Left lung (tissue), 10 donors: ENCODE measurements around the gene MED17. TPM values are rescaled to one million over a fixed set of nuclear protein-coding genes. Genes with fewer than 3 reads are reported as not detected.

Experiments used
- ATAC-seq: fragments of 200-7000 bp; cut with Tn5 transposase; one replicate; pipeline ENCODE4 v1.9.1; 2020; ENCODE audit warnings: moderate library complexity
- DNase-seq, 4 donors: peaks; one replicate each; pipeline ENCODE4 v3.0.0-alpha.2; 2013 to 2020
- H3K27ac ChIP-seq, 2 donors: fragments of 200-600 bp; sonication (generic) in 1 of 2; one replicate each; pipeline versions ENCODE4 v1.5.0 to v1.8.0; 2020 to 2021
- H3K27me3 ChIP-seq, 2 donors: fragments of 200-600 bp; sonication (generic) in 1 of 2; one replicate each; pipeline versions ENCODE4 v1.5.0 to v1.8.0; 2020 to 2021
- H3K36me3 ChIP-seq, 2 donors: fragments of 200-600 bp; sonication (generic) in 1 of 2; one replicate each; pipeline versions ENCODE4 v1.5.0 to v1.8.0; 2020 to 2021
- H3K4me1 ChIP-seq, 2 donors: fragments of 200-600 bp; one replicate each; pipeline ENCODE4 v1.8.0; 2021
- H3K4me3 ChIP-seq, 2 donors: fragments of 200-600 bp; sonication (generic) in 1 of 2; one replicate each; pipeline versions ENCODE4 v1.5.0 to v1.8.0; 2020 to 2021; ENCODE audit warnings: mild to moderate bottlenecking in 1 of 2
- H3K9me3 ChIP-seq, 2 donors: fragments of 200-600 bp; sonication (generic) in 1 of 2; one replicate each; pipeline versions ENCODE4 v1.5.0 to v1.8.0; 2020 to 2021
- CTCF ChIP-seq, 2 donors: fragments of 200-600 bp; sonication (generic) in 1 of 2; IDR thresholded peaks; one replicate each; pipeline versions ENCODE4 v1.5.0 to v1.8.0; 2021; ENCODE audit warnings: antibody characterized with exemption in 2 of 2
- intact Hi-C, 2 donors: fragments of 100-400 bp; cut with DNase I; formaldehyde crosslinking; loops; one replicate each; pipeline versions ENCODE4 v1.11.2 to v1.14.2; 2022
- polyA plus RNA-seq, 6 donors: library from polyadenylated mRNA; unstranded; fragments of 120-200 nt; gene quantifications; one replicate each; pipeline ENCODE4 v1.2.1, GENCODE V29; 2013; ENCODE audit not compliant: insufficient read length in 6 of 6
- total RNA-seq, 2 donors: library from RNA; stranded (reverse); fragmentation: NEBNext Ultra II Directional; extraction: Animal tissue kit (Norgen Biotek cat#: 25700); gene quantifications; one replicate each; pipeline ENCODE4 v1.2.1, GENCODE V29; 2021
- donor health status: DM: no; HTN: yes; CAD: no.
- donor health status: DM: no; HTN: no; CAD: no.

MED17 gene
- total and polyA plus RNA-seq, 8 donors, result 26.3 to 46.0 (median 43.5) TPM

DNA sequence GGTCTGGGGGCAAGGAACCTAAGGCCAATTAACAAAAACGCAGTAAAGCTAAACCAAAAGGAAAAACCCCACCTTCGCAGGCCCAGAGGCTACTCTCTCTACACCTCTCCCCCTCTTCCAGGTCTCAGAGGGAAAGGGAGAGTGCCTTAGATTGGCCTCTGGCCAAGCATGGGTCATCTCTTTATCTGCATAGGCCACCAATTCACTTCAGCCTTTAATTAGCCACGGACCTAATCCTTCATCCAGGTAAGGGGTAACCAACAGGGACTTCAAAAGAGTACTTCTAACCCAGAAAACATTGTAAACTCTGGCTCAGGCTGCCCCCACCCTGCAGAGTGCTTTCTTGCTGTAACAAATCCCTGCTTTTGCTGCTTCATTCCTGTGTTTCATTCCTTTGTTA lies 56.9 kb downstream of the MED17 start:
- H3K36me3 ChIP-seq, result no peaks in the 10 kb centered on the region
- H3K4me1 ChIP-seq, result no peaks in the 10 kb centered on the region
- no peak overlapping the region for H3K4me3 ChIP-seq
- no peak overlapping the region for H3K27ac ChIP-seq
- DNase-seq (no peak), ATAC-seq (no peak)
- no peak for TF ChIP-seq CTCF (IDR thresholded peaks at IDR 0.05)
- intact Hi-C loops, result no loop called here
- H3K9me3 ChIP-seq, result no peaks in the 10 kb centered on the region
- no peaks in the 10 kb centered on the region for H3K27me3 ChIP-seq

GRCh38 chr11:93841446-93841845 lies 57.4 kb downstream of the MED17 start:
- H3K9me3 ChIP-seq, result no peaks in the 10 kb centered on the region
- ATAC-seq (no peak), DNase-seq (no peak)
- no peaks in the 10 kb centered on the region for H3K27me3 ChIP-seq
- intact Hi-C loops, result no loop called here
- no peaks in the 10 kb centered on the region for H3K36me3 ChIP-seq
- H3K4me3 ChIP-seq, result no peak overlapping the region
- no peaks in the 10 kb centered on the region for H3K4me1 ChIP-seq
- no peak for TF ChIP-seq CTCF (IDR thresholded peaks at IDR 0.05)
- no peak overlapping the region for H3K27ac ChIP-seq

DNA sequence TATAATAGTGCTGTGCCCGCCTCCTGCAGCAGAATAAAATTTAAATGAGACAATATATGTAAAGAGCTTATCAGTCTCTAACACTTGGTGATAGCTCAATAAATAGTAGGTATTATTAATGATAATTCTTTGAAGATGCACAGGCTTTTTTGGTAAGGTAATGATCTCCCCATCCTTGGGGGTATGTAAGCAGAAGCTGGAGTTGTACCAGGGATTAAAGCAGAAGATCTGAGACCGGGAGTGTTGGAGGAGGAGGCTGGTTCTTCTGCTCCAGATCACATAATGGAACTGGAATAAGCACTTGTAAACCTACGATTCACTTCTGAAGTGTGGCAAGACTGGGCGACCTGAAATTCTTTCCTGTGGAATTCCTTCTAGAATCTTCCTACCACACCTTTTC lies 58.0 kb downstream of the MED17 start:
- intact Hi-C loops, result no loop called here
- no peaks in the 10 kb centered on the region for H3K4me1 ChIP-seq
- no peak for TF ChIP-seq CTCF (IDR thresholded peaks at IDR 0.05)

DNA sequence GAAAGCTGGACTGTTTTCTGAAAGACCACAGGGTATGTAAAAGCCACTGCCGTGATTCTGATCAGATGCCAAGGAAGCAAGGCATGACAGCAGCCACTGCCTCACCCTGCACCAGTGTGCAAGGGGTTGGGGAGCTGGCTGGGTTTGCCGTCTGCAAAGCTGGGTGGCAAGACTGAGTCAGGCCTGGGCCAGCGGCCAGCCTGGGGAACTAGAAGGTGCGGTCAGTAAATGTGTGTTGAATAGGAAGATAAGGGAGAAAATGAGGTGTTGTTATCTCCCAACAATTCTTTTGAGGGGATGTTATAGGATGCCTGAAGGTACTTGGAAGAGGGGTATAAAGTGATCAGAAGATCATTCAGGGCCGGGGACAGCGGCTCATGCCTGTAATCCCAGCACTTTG lies 58.4 kb downstream of the MED17 start:
- intact Hi-C loops, result no loop called here
- TF ChIP-seq CTCF (IDR thresholded peaks at IDR 0.05), result no peak
- Histone ChIP-seq H3K4me3 (no peak overlapping the region), H3K27me3 (no peaks in the 10 kb centered on the region), H3K27ac (no peak overlapping the region), H3K9me3 (no peaks in the 10 kb centered on the region), H3K4me1 (no peaks in the 10 kb centered on the region), H3K36me3 (no peaks in the 10 kb centered on the region)
- peak; percentile 68 for ATAC-seq
- no peak for DNase-seq

More for the DNA sequence above, 58.0 kb downstream of the MED17 start:
- ATAC-seq, result no peak
- H3K36me3 ChIP-seq, result no peaks in the 10 kb centered on the region
- no peak overlapping the region for H3K4me3 ChIP-seq
- no peak overlapping the region for H3K27ac ChIP-seq
- H3K27me3 ChIP-seq, result no peaks in the 10 kb centered on the region
- no peak for DNase-seq
- no peaks in the 10 kb centered on the region for H3K9me3 ChIP-seq

- ATAC-seq (no peak), DNase-seq (no peak)
- intact Hi-C loops, result no loop called here
- no peak overlapping the region for H3K27ac ChIP-seq
- no peaks in the 10 kb centered on the region for H3K9me3 ChIP-seq
- no peaks in the 10 kb centered on the region for H3K36me3 ChIP-seq
- TF ChIP-seq CTCF (IDR thresholded peaks at IDR 0.05), result no peak
- peaks cover 0 to under 1% of the 10 kb centered on the region in 2 donors for H3K27me3 ChIP-seq
- no peak overlapping the region for H3K4me3 ChIP-seq
- no peaks in the 10 kb centered on the region for H3K4me1 ChIP-seq
Measured at GRCh38 chr11:93843906-93844305, 59.8 kb downstream of the MED17 start.
